Measurements from ENCODE around the gene RCN2. TPM values are rescaled to one million over a fixed set of nuclear protein-coding genes. Genes with fewer than 3 reads are reported as not detected.

RCN2 gene
- total RNA-seq, 1 donor from 2014 or later: 22.2 TPM

DNA sequence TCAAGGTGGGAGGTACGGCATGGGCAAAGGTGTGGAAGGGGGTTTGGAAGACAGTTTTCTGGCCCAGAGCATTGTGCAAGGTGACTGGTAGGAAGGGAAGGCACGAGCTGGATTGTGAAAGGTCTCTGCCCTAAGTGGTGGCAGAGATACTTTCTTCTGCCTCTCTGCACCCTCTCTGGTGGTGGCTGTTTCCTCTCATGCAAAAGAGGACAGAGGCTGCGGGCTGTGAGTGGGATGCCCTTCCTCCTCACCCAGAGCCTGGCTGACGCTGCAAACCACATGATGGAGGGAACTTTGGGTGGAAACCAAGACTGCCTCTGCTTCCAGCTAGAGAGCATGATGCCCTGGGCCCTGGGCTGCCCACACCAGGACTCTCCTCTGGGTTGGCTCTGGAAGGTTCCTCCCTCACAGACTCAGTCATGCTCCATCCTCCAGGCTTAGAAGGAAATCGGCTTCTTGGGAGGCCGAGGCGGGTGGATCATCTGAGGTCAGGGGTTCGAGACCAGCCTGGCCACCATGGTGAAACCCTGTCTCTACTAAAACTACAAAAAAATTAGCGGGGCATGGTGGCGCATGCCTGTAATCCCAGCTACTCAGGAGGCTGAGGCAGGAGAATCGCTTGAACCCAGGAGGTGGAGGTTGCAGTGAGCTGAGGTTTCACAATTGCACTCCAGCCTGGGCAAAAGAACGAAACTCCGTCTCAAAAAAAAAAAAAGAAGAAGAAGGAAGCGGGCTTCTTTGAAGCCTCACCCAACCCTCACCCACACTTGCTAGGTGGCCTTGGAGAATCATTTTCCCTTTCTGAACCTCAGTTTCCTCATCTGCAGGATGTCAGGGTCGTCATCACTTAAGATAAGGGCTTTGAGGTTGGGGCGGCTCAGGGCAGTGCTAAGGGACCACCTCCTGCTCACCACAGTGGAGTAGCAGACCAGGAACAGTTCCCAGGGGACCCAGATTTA lies 71.7 kb downstream of the RCN2 start:
- intact Hi-C loops (cut with DNase I): no loop called here
- peak; percentile 65 for ATAC-seq
- DNase-seq (ENCODE audit: missing footprints): peak; percentile 84

Other genes with a start within 250 kb of the RCN2 start
- 47.6 TPM for gene SCAPER, start 26.4 kb upstream of the RCN2 start, total RNA-seq
- gene PSTPIP1, start 63.4 kb downstream of the RCN2 start, total RNA-seq: 4.5 TPM
- 98.3 TPM for gene TSPAN3, start 139.4 kb downstream of the RCN2 start, total RNA-seq

All from Right ventricle myocardium inferior (tissue), 1 donor.